Measurements from ENCODE around the gene CES2. TPM values are rescaled to one million over a fixed set of nuclear protein-coding genes. Genes with fewer than 3 reads are reported as not detected.

The CES2 gene
- polyA plus RNA-seq, 2 of the 4 experiments (the other 2 are of a cell fraction), result 20.3 to 20.4 TPM

- TF ChIP-seq REST (IDR thresholded peaks at IDR 0.05) (no peak), HES2 (IDR thresholded peaks at IDR 0.05) (no peak), GATA3 (IDR thresholded peaks at IDR 0.05; ENCODE audit: borderline replicate concordance) (no peak), JUN (IDR thresholded peaks at IDR 0.05) (no peak), KDM5A (IDR thresholded peaks at IDR 0.05) (no peak), BCL3 (IDR thresholded peaks at IDR 0.05) (no peak), PBX3 (IDR thresholded peaks at IDR 0.05) (no peak), HOXB5 (CRISPR knock-in tag; IDR thresholded peaks at IDR 0.05) (no peak)
Measured at GRCh38 chr16:66889622-66890021, 45.7 kb upstream of the CES2 start (continued).

- ChIA-PET CTCF (interaction anchor here (0.6 to 40.8 kb wide), 5 partner anchors 8 to 70 kb away, joined by 3 to 837 read pairs (median 4); partner anchors contain the start of genes CDH16, CES3 and RRAD), POLR2A (interaction anchor here (0.7 kb wide), 1 partner anchor 10 kb away, joined by 4 read pairs; the partner anchor contains the start of gene PDP2)
- ATAC-seq (no peak), FAIRE-seq (no peak), DNase-seq (ENCODE audit: low read depth in 1 of 2, low spot score in 1 of 2) (no peak)
- no peak overlapping the region for H3K4me2 ChIP-seq
- no peak overlapping the region for H3K4me3 ChIP-seq
- peaks cover 9% of the 10 kb centered on the region; the same call in 1 of the 3 replicates for H3K4me1 ChIP-seq
- no peak overlapping the region for H3K27ac ChIP-seq
- TF ChIP-seq MAZ (IDR thresholded peaks at IDR 0.05; ENCODE audit: borderline replicate concordance, low read depth, low read length) (no peak), MAFK (IDR thresholded peaks at IDR 0.05; ENCODE audit: partially characterized antibody) (peak; percentile 81)
- WGBS (ENCODE audit: missing lambda C conversion rate), result 86% methylated on average over 2 of the region's 2 CpGs
- no peaks in the 10 kb centered on the region for H3K9me3 ChIP-seq
Measured at GRCh38 chr16:66890799-66891198, 44.5 kb upstream of the CES2 start.

GRCh38 chr16:66891360-66891759, 44.0 kb upstream of the CES2 start:
- FAIRE-seq, result no peak
- 94% methylated on average over 4 of the region's 4 CpGs for WGBS (ENCODE audit: missing lambda C conversion rate)
- TF ChIP-seq MAZ (IDR thresholded peaks at IDR 0.05; ENCODE audit: borderline replicate concordance, low read depth, low read length) (no peak), MAFK (IDR thresholded peaks at IDR 0.05; ENCODE audit: partially characterized antibody) (no peak), NR3C1 (IDR thresholded peaks at IDR 0.05) (no peak), ZC3H11A (IDR thresholded peaks at IDR 0.05) (no peak), CHD4 (IDR thresholded peaks at IDR 0.05; ENCODE audit: borderline replicate concordance) (no peak), HES2 (IDR thresholded peaks at IDR 0.05) (no peak), KDM5A (IDR thresholded peaks at IDR 0.05) (no peak), FOSL2 (IDR thresholded peaks at IDR 0.05) (no peak), FOSL2 (CRISPR knock-in tag; IDR thresholded peaks at IDR 0.05) (no peak), CBX8 (IDR thresholded peaks at IDR 0.05) (no peak), RAD21 (conservative IDR thresholded peaks at IDR 0.05 in 1 of 2, IDR thresholded peaks at IDR 0.05 in 1 of 2) (no peak), SMC3 (IDR thresholded peaks at IDR 0.05) (no peak), PHF8 (IDR thresholded peaks at IDR 0.05; ENCODE audit: borderline replicate concordance, low read depth) (no peak), RFX5 (IDR thresholded peaks at IDR 0.05) (no peak), TFCP2L1 (CRISPR knock-in tag; IDR thresholded peaks at IDR 0.05) (no peak), ZFP36 (IDR thresholded peaks at IDR 0.05; ENCODE audit: borderline replicate concordance, partially characterized antibody) (no peak), PBX3 (IDR thresholded peaks at IDR 0.05) (no peak), CEBPB (IDR thresholded peaks at IDR 0.05) (no peak), ELK1 (IDR thresholded peaks at IDR 0.05; ENCODE audit: low read depth, low read length) (no peak)

More at GRCh38 chr16:66891360-66891759, 44.0 kb upstream of the CES2 start:
- no peaks in the 10 kb centered on the region for H3K9me3 ChIP-seq
- no peak overlapping the region for H3K4me3 ChIP-seq
- POLR2A ChIA-PET, result no interaction called here
- CTCF ChIA-PET, result interaction anchor here (1.2 to 40.8 kb wide), 6 partner anchors 10 to 294 kb away, joined by 3 to 837 read pairs (median 4); partner anchors contain the start of genes CDH16 and RRAD
- peaks cover 4% of the 10 kb centered on the region; the same call in 1 of the 3 replicates for H3K4me1 ChIP-seq
- ATAC-seq (no peak), DNase-seq (ENCODE audit: low read depth in 1 of 2, low spot score in 1 of 2) (no peak)
- H3K27ac ChIP-seq, result no peak overlapping the region
- no peak overlapping the region for H3K4me2 ChIP-seq
